ENCODE data around the gene KIF2C. TPM values are rescaled to one million over a fixed set of nuclear protein-coding genes. Genes with fewer than 3 reads are reported as not detected.
A peak's percentile ranks its signal among the peaks of the same experiment; 100 is the strongest.

Gene KIF2C
- total and polyA plus RNA-seq, 2 donors (not counting 1 experiment from before 2014, with no cell fraction given) = 9.2 to 9.9 TPM

DNA sequence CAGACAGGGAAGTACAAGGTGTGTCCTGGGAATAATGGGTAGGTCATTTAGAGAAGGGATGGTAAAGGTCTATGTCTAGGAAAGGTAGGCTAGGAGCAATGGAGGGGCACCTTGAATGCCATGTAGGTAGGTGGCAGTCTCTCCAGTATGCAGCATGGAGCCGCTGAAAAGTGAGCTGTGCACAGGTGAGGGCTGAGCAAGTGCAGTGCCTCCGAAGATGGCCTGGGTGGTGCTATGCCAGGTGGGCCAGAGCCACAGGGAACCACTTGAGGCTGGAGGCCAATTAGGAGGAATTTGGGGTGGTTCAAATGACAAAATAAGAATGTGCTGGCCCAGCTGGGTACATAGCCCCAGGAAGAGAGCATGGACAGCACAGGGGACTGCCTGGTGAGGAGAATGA, 33.7 kb upstream of the KIF2C start:
- H2AFZ ChIP-seq (ENCODE audit: low read length) = no peak overlapping the region
- no peaks in the 10 kb centered on the region for H4K20me1 ChIP-seq (ENCODE audit: control insufficient read depth, extremely low read depth, insufficient read depth, low read length)
- no peaks in the 10 kb centered on the region for H3K27me3 ChIP-seq (ENCODE audit: control insufficient read depth, insufficient read depth, low read length)
- no peaks in the 10 kb centered on the region for H3K79me2 ChIP-seq (ENCODE audit: control insufficient read depth, insufficient read depth, low read length)
- H3K4me2 ChIP-seq (ENCODE audit: extremely low read depth, insufficient read depth, low read length) = no peak overlapping the region
- peaks cover 21% of the 10 kb centered on the region for H3K4me1 ChIP-seq (ENCODE audit: control insufficient read depth, extremely low read depth, insufficient read depth, low read length)
- no peak overlapping the region for H3K4me3 ChIP-seq (replicated peaks in 1 of 4; ENCODE audit: control extremely low read depth in 1 of 4, insufficient read depth in 1 of 4, low read depth in 3 of 4, low read length in 4 of 4)
- H3K36me3 ChIP-seq (ENCODE audit: control insufficient read depth, insufficient read depth, low read length) = no peaks in the 10 kb centered on the region
- no peak overlapping the region for H3K27ac ChIP-seq (ENCODE audit: insufficient read depth, low read length)
- no peak for DNase-seq (ENCODE audit: low read depth in 2 of 2)
- no peak overlapping the region for H3K9ac ChIP-seq (ENCODE audit: insufficient read depth, low read length)
- no peaks in the 10 kb centered on the region for H3K9me3 ChIP-seq (ENCODE audit: control insufficient read depth, insufficient read depth, low read depth, low read length)
- TF ChIP-seq EZH2 (IDR thresholded peaks at IDR 0.05; ENCODE audit: low read length, missing control alignments) = no peak
- TF ChIP-seq, protein P1, sequence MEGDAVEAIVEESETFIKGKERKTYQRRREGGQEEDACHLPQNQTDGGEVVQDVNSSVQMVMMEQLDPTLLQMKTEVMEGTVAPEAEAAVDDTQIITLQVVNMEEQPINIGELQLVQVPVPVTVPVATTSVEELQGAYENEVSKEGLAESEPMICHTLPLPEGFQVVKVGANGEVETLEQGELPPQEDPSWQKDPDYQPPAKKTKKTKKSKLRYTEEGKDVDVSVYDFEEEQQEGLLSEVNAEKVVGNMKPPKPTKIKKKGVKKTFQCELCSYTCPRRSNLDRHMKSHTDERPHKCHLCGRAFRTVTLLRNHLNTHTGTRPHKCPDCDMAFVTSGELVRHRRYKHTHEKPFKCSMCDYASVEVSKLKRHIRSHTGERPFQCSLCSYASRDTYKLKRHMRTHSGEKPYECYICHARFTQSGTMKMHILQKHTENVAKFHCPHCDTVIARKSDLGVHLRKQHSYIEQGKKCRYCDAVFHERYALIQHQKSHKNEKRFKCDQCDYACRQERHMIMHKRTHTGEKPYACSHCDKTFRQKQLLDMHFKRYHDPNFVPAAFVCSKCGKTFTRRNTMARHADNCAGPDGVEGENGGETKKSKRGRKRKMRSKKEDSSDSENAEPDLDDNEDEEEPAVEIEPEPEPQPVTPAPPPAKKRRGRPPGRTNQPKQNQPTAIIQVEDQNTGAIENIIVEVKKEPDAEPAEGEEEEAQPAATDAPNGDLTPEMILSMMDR (conservative IDR thresholded peaks at IDR 0.05 in 1 of 2, IDR thresholded peaks at IDR 0.05 in 1 of 2; ENCODE audit: low read depth in 1 of 2, low read length in 2 of 2) = no peak

DNA sequence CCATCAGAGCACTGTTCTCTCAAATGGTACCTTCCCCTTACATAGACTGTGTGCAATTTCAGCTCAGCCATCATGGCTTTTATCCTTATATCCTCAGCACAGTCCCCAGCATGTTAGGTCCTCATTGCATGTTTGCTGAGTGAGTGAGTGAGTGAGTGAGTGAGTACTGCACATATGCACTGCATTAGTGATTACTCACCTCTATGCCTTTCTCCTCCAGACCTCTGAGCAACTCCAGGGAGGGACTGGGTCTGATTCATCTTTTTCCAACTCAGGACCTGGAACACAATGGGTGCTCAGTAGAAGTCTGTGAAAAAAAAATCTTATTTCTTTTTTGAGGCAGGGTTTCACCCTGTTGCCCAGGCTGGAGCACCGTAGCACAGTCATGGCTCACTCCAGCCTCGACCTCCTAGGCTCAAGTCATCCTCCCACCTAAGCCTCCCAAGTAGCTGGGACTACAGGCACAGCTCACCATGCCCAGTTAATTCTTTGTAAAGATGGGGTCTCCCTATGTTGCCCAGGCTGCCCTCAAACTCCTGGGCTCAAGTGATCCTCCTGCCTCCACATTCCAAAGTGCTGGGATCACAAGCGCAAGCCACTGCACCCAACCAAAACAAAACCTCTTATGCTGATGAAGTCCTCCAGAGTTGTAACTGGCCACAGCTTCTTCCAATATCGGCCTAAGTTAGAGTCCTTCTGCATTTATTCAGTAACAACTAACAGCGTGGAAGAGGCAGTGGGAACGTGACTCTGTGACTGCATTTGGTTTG, 32.3 kb upstream of the KIF2C start:
- no peaks in the 10 kb centered on the region for H3K9me3 ChIP-seq (ENCODE audit: control insufficient read depth, insufficient read depth, low read depth, low read length)
- H3K4me1 ChIP-seq (ENCODE audit: control insufficient read depth, extremely low read depth, insufficient read depth, low read length) = peaks cover 21% of the 10 kb centered on the region
- peak overlapping the region; percentile 79 for H3K27ac ChIP-seq (ENCODE audit: insufficient read depth, low read length)
- no peaks in the 10 kb centered on the region for H3K27me3 ChIP-seq (ENCODE audit: control insufficient read depth, insufficient read depth, low read length)
- H2AFZ ChIP-seq (ENCODE audit: low read length) = no peak overlapping the region
- TF ChIP-seq, protein P1 (conservative IDR thresholded peaks at IDR 0.05 in 1 of 2, IDR thresholded peaks at IDR 0.05 in 1 of 2; ENCODE audit: low read depth in 1 of 2, low read length in 2 of 2) = no peak
- no peak for TF ChIP-seq EZH2 (IDR thresholded peaks at IDR 0.05; ENCODE audit: low read length, missing control alignments)
- no peak overlapping the region for H3K4me2 ChIP-seq (ENCODE audit: extremely low read depth, insufficient read depth, low read length)
- no peaks in the 10 kb centered on the region for H3K79me2 ChIP-seq (ENCODE audit: control insufficient read depth, insufficient read depth, low read length)
- H3K4me3 ChIP-seq (replicated peaks in 1 of 4; ENCODE audit: control extremely low read depth in 1 of 4, insufficient read depth in 1 of 4, low read depth in 3 of 4, low read length in 4 of 4) = no peak overlapping the region
- H3K36me3 ChIP-seq (ENCODE audit: control insufficient read depth, insufficient read depth, low read length) = no peaks in the 10 kb centered on the region
- DNase-seq (ENCODE audit: low read depth in 2 of 2) = peak; percentile 70 to 96
- H3K9ac ChIP-seq (ENCODE audit: insufficient read depth, low read length) = no peak overlapping the region
- no peaks in the 10 kb centered on the region for H4K20me1 ChIP-seq (ENCODE audit: control insufficient read depth, extremely low read depth, insufficient read depth, low read length)

DNA sequence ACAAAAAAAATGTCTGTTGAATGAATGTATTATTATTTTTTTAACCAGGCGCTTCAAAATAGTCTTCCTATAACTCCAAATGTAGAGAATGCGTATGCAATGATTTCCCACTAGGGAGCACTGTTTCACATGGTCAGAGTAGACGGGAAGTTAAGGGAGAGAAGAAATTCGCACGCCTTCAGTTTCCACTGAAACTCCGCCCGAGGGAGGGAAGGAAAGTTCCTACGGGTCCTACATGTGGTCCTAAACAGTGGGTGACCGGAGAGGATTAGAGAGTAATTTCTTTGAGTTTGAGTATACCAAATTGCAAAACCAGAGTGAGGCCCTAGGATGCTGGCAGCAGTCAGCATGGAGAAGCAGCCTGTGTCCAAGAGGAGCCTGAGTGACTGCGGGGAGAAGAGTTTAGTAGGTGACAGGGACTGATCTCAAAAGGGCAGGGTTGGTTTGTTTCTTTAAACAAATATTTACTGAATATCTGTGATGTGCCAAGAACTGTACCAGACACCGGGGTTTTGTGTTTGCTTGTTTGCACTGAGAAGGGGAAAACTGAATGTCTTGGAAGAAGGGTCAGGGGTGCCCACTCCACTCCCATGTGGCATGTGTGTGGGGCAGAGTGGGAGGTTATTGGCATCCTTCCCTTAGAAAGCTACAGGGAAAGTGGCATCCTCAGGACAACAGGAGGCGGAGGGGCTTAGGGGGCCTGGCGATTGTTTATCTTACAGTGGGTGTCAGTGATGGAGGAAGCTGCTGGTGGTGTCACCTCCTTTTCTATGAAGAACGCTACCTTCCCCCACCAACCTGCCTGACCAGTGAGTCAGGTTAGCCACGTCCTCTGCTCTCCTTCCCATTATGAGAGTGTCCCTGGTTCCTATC, 31.4 kb upstream of the KIF2C start:
- no peaks in the 10 kb centered on the region for H3K36me3 ChIP-seq (ENCODE audit: control insufficient read depth, insufficient read depth, low read length)
- H3K4me3 ChIP-seq (replicated peaks in 1 of 4; ENCODE audit: control extremely low read depth in 1 of 4, insufficient read depth in 1 of 4, low read depth in 3 of 4, low read length in 4 of 4) = no peak overlapping the region
- H3K4me1 ChIP-seq (ENCODE audit: control insufficient read depth, extremely low read depth, insufficient read depth, low read length) = peaks cover 21% of the 10 kb centered on the region
- peak overlapping the region; percentile 62 for H2AFZ ChIP-seq (ENCODE audit: low read length)
- H3K27me3 ChIP-seq (ENCODE audit: control insufficient read depth, insufficient read depth, low read length) = no peaks in the 10 kb centered on the region
- H3K27ac ChIP-seq (ENCODE audit: insufficient read depth, low read length) = peak overlapping the region; percentile 79
- H3K4me2 ChIP-seq (ENCODE audit: extremely low read depth, insufficient read depth, low read length) = no peak overlapping the region
- H3K9ac ChIP-seq (ENCODE audit: insufficient read depth, low read length) = no peak overlapping the region
- no peaks in the 10 kb centered on the region for H3K79me2 ChIP-seq (ENCODE audit: control insufficient read depth, insufficient read depth, low read length)
- no peaks in the 10 kb centered on the region for H3K9me3 ChIP-seq (ENCODE audit: control insufficient read depth, insufficient read depth, low read depth, low read length)
- H4K20me1 ChIP-seq (ENCODE audit: control insufficient read depth, extremely low read depth, insufficient read depth, low read length) = no peaks in the 10 kb centered on the region
- peak; percentile 47 to 57 for DNase-seq (ENCODE audit: low read depth in 2 of 2)
- TF ChIP-seq, protein P1 (conservative IDR thresholded peaks at IDR 0.05 in 1 of 2, IDR thresholded peaks at IDR 0.05 in 1 of 2; ENCODE audit: low read depth in 1 of 2, low read length in 2 of 2) = peak; percentile 56 to 66
- no peak for TF ChIP-seq EZH2 (IDR thresholded peaks at IDR 0.05; ENCODE audit: low read length, missing control alignments)
